Loucy (cell line): ENCODE measurements around the gene CEP112.

ENCODE experiments used
- H2AFZ ChIP-seq: fragments of 200-600 bp; sonication (generic); 2 replicates; pipeline ENCODE4 v1.6.0; 2016; ENCODE audit warnings: antibody characterized with exemption, mild to moderate bottlenecking, low read length, moderate library complexity
- H3F3A ChIP-seq: fragments of 200-600 bp; 2 replicates; pipeline ENCODE4 v1.6.0; 2016; ENCODE audit warnings: antibody characterized with exemption, low read depth, mild to moderate bottlenecking
- H3K27me3 ChIP-seq: fragments of 200-600 bp; sonication (generic); 2 replicates; pipeline ENCODE4 v1.6.1; 2014; ENCODE audit warnings: low read length, mild to moderate bottlenecking; ENCODE audit not compliant: insufficient read depth, poor library complexity, severe bottlenecking
- H3K36me3 ChIP-seq: fragments of 200-600 bp; sonication (generic); 2 replicates; pipeline ENCODE4 v1.6.1; 2016; ENCODE audit warnings: low read length; ENCODE audit not compliant: insufficient read depth
- H3K4me1 ChIP-seq: fragments of 200-600 bp; sonication (generic); 2 replicates; pipeline ENCODE4 v1.5.1; 2014; ENCODE audit warnings: low read length, mild to moderate bottlenecking; ENCODE audit not compliant: insufficient read depth, poor library complexity, severe bottlenecking
- H3K4me2 ChIP-seq: fragments of 200-600 bp; sonication (generic); 2 replicates; pipeline ENCODE4 v1.6.0; 2014; ENCODE audit warnings: antibody characterized with exemption, low read length, low read depth, mild to moderate bottlenecking; ENCODE audit not compliant: poor library complexity, severe bottlenecking
- H3K4me3 ChIP-seq: fragments of 200-600 bp; sonication (generic); 2 replicates; pipeline ENCODE4 v1.5.1; 2014; ENCODE audit warnings: low read length, mild to moderate bottlenecking, mixed read lengths; ENCODE audit not compliant: poor library complexity, severe bottlenecking
- H3K79me2 ChIP-seq: fragments of 200-600 bp; sonication (generic); 2 replicates; pipeline ENCODE4 v1.6.1; 2014; ENCODE audit warnings: low read length; ENCODE audit not compliant: insufficient read depth
- H3K9ac ChIP-seq: fragments of 200-600 bp; sonication (generic); 2 replicates; pipeline ENCODE4 v1.6.0; 2014; ENCODE audit warnings: mild to moderate bottlenecking, low read depth, low read length, moderate library complexity; ENCODE audit not compliant: poor library complexity, severe bottlenecking
- H3K9me2 ChIP-seq: fragments of 200-600 bp; sonication (generic); replicated peaks from 2 replicates; pipeline ENCODE4 v1.6.1; 2016; ENCODE audit warnings: low read depth, low read length, mixed read lengths
- H3K9me3 ChIP-seq: fragments of 200-600 bp; sonication (generic); 2 replicates; pipeline ENCODE4 v1.6.1; 2014; ENCODE audit warnings: mild to moderate bottlenecking, antibody characterized with exemption, low read length, low read depth; ENCODE audit not compliant: insufficient read depth
- H4K20me1 ChIP-seq: fragments of 200-600 bp; sonication (generic); 2 replicates; pipeline ENCODE4 v1.6.0; 2014; ENCODE audit warnings: antibody characterized with exemption, low read length, mild to moderate bottlenecking; ENCODE audit not compliant: insufficient read depth, poor library complexity, severe bottlenecking
- CTCF ChIP-seq: fragments of 200-600 bp; sonication (generic); conservative IDR thresholded peaks from 2 replicates; pipeline ENCODE4 v1.5.1; 2014; ENCODE audit warnings: mild to moderate bottlenecking, antibody characterized with exemption, low read length
- EZH2phosphoT487 ChIP-seq: fragments of 200-600 bp; IDR thresholded peaks from 2 replicates; pipeline ENCODE4 v1.6.1; 2018; ENCODE audit warnings: antibody characterized with exemption, mild to moderate bottlenecking, moderate library complexity, borderline replicate concordance

The CEP112 gene

GRCh38 chr17:66008680-66009079 lies 183.3 kb downstream of the CEP112 start:
- Histone ChIP-seq H3F3A (no peaks in the 10 kb centered on the region), H3K27me3 (no peaks in the 10 kb centered on the region), H2AFZ (no peak overlapping the region), H3K9ac (no peak overlapping the region), H3K4me1 (no peaks in the 10 kb centered on the region), H3K4me2 (no peak overlapping the region), H3K9me3 (no peaks in the 10 kb centered on the region), H3K36me3 (no peaks in the 10 kb centered on the region), H3K4me3 (no peak overlapping the region), H3K79me2 (no peaks in the 10 kb centered on the region), H4K20me1 (no peaks in the 10 kb centered on the region), H3K9me2 (no peaks in the 10 kb centered on the region)
- no peak for TF ChIP-seq EZH2phosphoT487
- TF ChIP-seq CTCF, result no peak

- Histone ChIP-seq H3K36me3 (no peaks in the 10 kb centered on the region), H3K9me3 (no peaks in the 10 kb centered on the region), H4K20me1 (no peaks in the 10 kb centered on the region), H3K9ac (no peak overlapping the region), H3K9me2 (no peaks in the 10 kb centered on the region), H3F3A (no peaks in the 10 kb centered on the region), H3K4me2 (no peak overlapping the region), H3K27me3 (no peaks in the 10 kb centered on the region), H2AFZ (no peak overlapping the region), H3K79me2 (no peaks in the 10 kb centered on the region), H3K4me1 (no peaks in the 10 kb centered on the region), H3K4me3 (no peak overlapping the region)
- TF ChIP-seq EZH2phosphoT487, result no peak
- TF ChIP-seq CTCF, result no peak
Measured at GRCh38 chr17:66006654-66007053, 185.3 kb downstream of the CEP112 start.

- no peaks in the 10 kb centered on the region for H4K20me1 ChIP-seq
- no peaks in the 10 kb centered on the region for H3F3A ChIP-seq
- H3K79me2 ChIP-seq, result no peaks in the 10 kb centered on the region
- no peaks in the 10 kb centered on the region for H3K27me3 ChIP-seq
- no peak for TF ChIP-seq EZH2phosphoT487
- TF ChIP-seq CTCF, result no peak
- no peaks in the 10 kb centered on the region for H3K4me1 ChIP-seq
- no peaks in the 10 kb centered on the region for H3K9me3 ChIP-seq
- H3K9me2 ChIP-seq, result no peaks in the 10 kb centered on the region
- H3K4me2 ChIP-seq, result no peak overlapping the region
- H3K4me3 ChIP-seq, result no peak overlapping the region
- no peak overlapping the region for H3K9ac ChIP-seq
- no peaks in the 10 kb centered on the region for H3K36me3 ChIP-seq
- no peak overlapping the region for H2AFZ ChIP-seq
Measured at GRCh38 chr17:66002812-66003211, 189.1 kb downstream of the CEP112 start.
